B cell (primary cell): ENCODE data around the gene TUT1.

Experiments used
- CTCF ChIP-seq: fragments of 200-600 bp; IDR thresholded peaks from one replicate; pipeline ENCODE4 v1.8.0; 2022; ENCODE audit warnings: antibody characterized with exemption, mild to moderate bottlenecking
- EZH2 ChIP-seq: IDR thresholded peaks from 2 replicates; pipeline ENCODE4 v1.6.1; 2012; ENCODE audit warnings: borderline replicate concordance, low read depth, mild to moderate bottlenecking, moderate library complexity, low read length; ENCODE audit not compliant: insufficient read depth, poor library complexity, severe bottlenecking

GRCh38 chr11:62566247-62566646 lies 25.1 kb downstream of the TUT1 start:
- TF ChIP-seq CTCF, result no peak
- TF ChIP-seq EZH2, result no peak
